GM23338 (cell line): ENCODE data around the gene MEGF6. TPM values are rescaled to one million over a fixed set of nuclear protein-coding genes. Genes with fewer than 3 reads are reported as not detected.

ENCODE experiments used
- ATAC-seq: fragments of 200-7000 bp; cut with Tn5 transposase; 3 replicates; pipeline ENCODE4 v1.9.1; 2020
- DNase-seq: peaks from one replicate; pipeline ENCODE4 v3.0.0-alpha.2; 2015; ENCODE audit warnings: low spot score
- H2AFZ ChIP-seq: fragments of 200-600 bp; sonication (generic); 2 replicates; pipeline ENCODE4 v1.8.0; 2016; ENCODE audit warnings: antibody characterized with exemption, mild to moderate bottlenecking, moderate library complexity
- H3F3A ChIP-seq: fragments of 200-600 bp; sonication (generic); replicated peaks from 2 replicates; pipeline ENCODE4 v1.8.0; 2017; ENCODE audit warnings: antibody characterized with exemption, mixed run types, low read depth
- H3K27ac ChIP-seq: fragments of 200-600 bp; sonication (generic); 2 replicates; pipeline ENCODE4 v1.6.1; 2016; ENCODE audit warnings: low read depth
- H3K27me3 ChIP-seq: fragments of 200-600 bp; sonication (generic); 2 replicates; pipeline ENCODE4 v1.8.0; 2016; ENCODE audit warnings: mild to moderate bottlenecking, mixed run types, moderate library complexity; ENCODE audit not compliant: insufficient read depth
- H3K36me3 ChIP-seq: fragments of 200-600 bp; sonication (generic); 2 replicates; pipeline ENCODE4 v1.8.0; 2016; ENCODE audit warnings: mild to moderate bottlenecking; ENCODE audit not compliant: insufficient read depth
- H3K4me1 ChIP-seq: fragments of 200-600 bp; sonication (generic); 2 replicates; pipeline ENCODE4 v1.8.0; 2016; ENCODE audit warnings: mild to moderate bottlenecking, moderate library complexity; ENCODE audit not compliant: insufficient read depth
- H3K4me2 ChIP-seq: fragments of 200-600 bp; sonication (generic); 2 replicates; pipeline ENCODE4 v1.7.1; 2017; ENCODE audit warnings: mixed run types
- H3K4me3 ChIP-seq: fragments of 200-600 bp; sonication (generic); 2 replicates; pipeline ENCODE4 v1.6.1; 2016; ENCODE audit warnings: mixed run types
- H3K79me2 ChIP-seq: fragments of 200-600 bp; sonication (generic); replicated peaks from 2 replicates; pipeline ENCODE4 v1.8.0; 2017; ENCODE audit warnings: mild to moderate bottlenecking; ENCODE audit not compliant: insufficient read depth
- H3K9me2 ChIP-seq: fragments of 200-600 bp; sonication (generic); 2 replicates; pipeline ENCODE4 v1.8.0; 2017; ENCODE audit not compliant: insufficient read depth
- H4K20me1 ChIP-seq: fragments of 200-600 bp; sonication (generic); replicated peaks from 2 replicates; pipeline ENCODE4 v1.8.0; 2017; ENCODE audit warnings: mild to moderate bottlenecking; ENCODE audit not compliant: insufficient read depth
- H3K27ac Mint-ChIP-seq: 2 replicates; pipeline ENCODE4 v1.8.0; 2020; ENCODE audit warnings: inconsistent platforms, mild to moderate bottlenecking, moderate library complexity, mixed read lengths
- H3K27me3 Mint-ChIP-seq: 3 replicates; pipeline ENCODE4 v1.8.0; 2022; ENCODE audit warnings: low read depth, mild to moderate bottlenecking, moderate library complexity, mixed read lengths, inconsistent platforms; ENCODE audit not compliant: insufficient read depth, poor library complexity
- H3K36me3 Mint-ChIP-seq: 3 replicates; pipeline ENCODE4 v1.8.0; 2021; ENCODE audit warnings: low read depth, mild to moderate bottlenecking, inconsistent platforms, moderate library complexity, mixed read lengths
- H3K4me1 Mint-ChIP-seq: 3 replicates; pipeline ENCODE4 v1.8.0; 2020; ENCODE audit warnings: mild to moderate bottlenecking, inconsistent platforms, mixed read lengths
- H3K4me3 Mint-ChIP-seq: 3 replicates; pipeline ENCODE4 v1.8.0; 2021; ENCODE audit warnings: moderate library complexity, mild to moderate bottlenecking, inconsistent platforms, mixed read lengths
- H3K9me3 Mint-ChIP-seq: 3 replicates; pipeline ENCODE4 v1.8.0; 2020; ENCODE audit warnings: moderate library complexity, mild to moderate bottlenecking, inconsistent platforms, mixed read lengths
- CREB1 ChIP-seq: fragments of 250-450 bp; sonication (Bioruptor Pico); IDR thresholded peaks from 2 replicates; pipeline ENCODE4 v1.5.0; 2020; ENCODE audit warnings: low read depth, mild to moderate bottlenecking, moderate library complexity
- EZH2 ChIP-seq: fragments of 200-600 bp; sonication (generic); IDR thresholded peaks from one replicate; pipeline ENCODE4 v1.8.0; 2017; ENCODE audit warnings: antibody characterized with exemption, mild to moderate bottlenecking, low read depth; ENCODE audit not compliant: unreplicated experiment
- EZH2phosphoT487 ChIP-seq: fragments of 200-600 bp; sonication (generic); IDR thresholded peaks from one replicate; pipeline ENCODE4 v1.8.1; 2018; ENCODE audit warnings: antibody characterized with exemption; ENCODE audit not compliant: unreplicated experiment
- JUNB ChIP-seq: IDR thresholded peaks from one replicate; pipeline ENCODE4 v1.6.1; 2016; ENCODE audit warnings: antibody characterized with exemption; ENCODE audit not compliant: unreplicated experiment
- NANOG ChIP-seq: IDR thresholded peaks from 2 replicates; pipeline ENCODE4 v1.6.1; 2016; ENCODE audit warnings: antibody characterized with exemption, borderline replicate concordance
- POLR2AphosphoS5 ChIP-seq: IDR thresholded peaks from 2 replicates; pipeline ENCODE4 v1.6.1; 2016; ENCODE audit warnings: antibody characterized with exemption, low read depth
- STAT1 ChIP-seq: IDR thresholded peaks from one replicate; pipeline ENCODE4 v1.6.1; 2016; ENCODE audit warnings: antibody characterized with exemption; ENCODE audit not compliant: unreplicated experiment
- ZNF114 ChIP-seq: fragments of 250-450 bp; sonication (Bioruptor Pico); IDR thresholded peaks from 2 replicates; pipeline ENCODE4 v1.5.0; 2020; ENCODE audit warnings: mild to moderate bottlenecking, moderate library complexity
- ZNF331 ChIP-seq: fragments of 250-450 bp; sonication (Bioruptor Pico); IDR thresholded peaks from 2 replicates; pipeline ENCODE4 v1.5.0; 2020; ENCODE audit warnings: low read depth, mild to moderate bottlenecking, moderate library complexity
- polyA plus RNA-seq: library from polyadenylated mRNA; unstranded; fragments of >200 nt; fragmentation: Nextera tagmentation; extraction: Ambion mirVana; gene quantifications from 2 replicates; pipeline ENCODE4 v1.2.1, GENCODE V29; 2016
- total RNA-seq: library from RNA; depleted of rRNA; stranded (reverse); fragments of >200 nt; shearing (Covaris generic); gene quantifications from 2 replicates; pipeline ENCODE4 v1.2.3, GENCODE V29; 2014
- TF ChIP-seq, protein P1 (sequence below): fragments of 250-450 bp; sonication (Bioruptor Pico); IDR thresholded peaks from 2 replicates; pipeline ENCODE4 v1.5.0; 2020; ENCODE audit warnings: mild to moderate bottlenecking, moderate library complexity
- TF ChIP-seq, protein P2 (sequence below): IDR thresholded peaks from one replicate; pipeline ENCODE4 v1.6.1; 2018; ENCODE audit warnings: antibody characterized with exemption; ENCODE audit not compliant: unreplicated experiment
- TF ChIP-seq, protein P3 (sequence below): IDR thresholded peaks from 2 replicates; pipeline ENCODE4 v1.6.1; 2016; ENCODE audit warnings: antibody characterized with exemption
- TF ChIP-seq, protein P4 (sequence below), 2 experiments: fragments of 200-600 bp in 1 of 2; sonication (generic) in 1 of 2; conservative IDR thresholded peaks; 2 replicates each; pipeline versions ENCODE4 v1.5.1 to v1.6.1; 2016 to 2017; ENCODE audit warnings: antibody characterized with exemption in 2 of 2, low read depth in 2 of 2, mild to moderate bottlenecking in 2 of 2, moderate library complexity in 1 of 2

The MEGF6 gene
- total and polyA plus RNA-seq, 2 experiments from 2014 or later, result 4.0 to 21.4 TPM

DNA sequence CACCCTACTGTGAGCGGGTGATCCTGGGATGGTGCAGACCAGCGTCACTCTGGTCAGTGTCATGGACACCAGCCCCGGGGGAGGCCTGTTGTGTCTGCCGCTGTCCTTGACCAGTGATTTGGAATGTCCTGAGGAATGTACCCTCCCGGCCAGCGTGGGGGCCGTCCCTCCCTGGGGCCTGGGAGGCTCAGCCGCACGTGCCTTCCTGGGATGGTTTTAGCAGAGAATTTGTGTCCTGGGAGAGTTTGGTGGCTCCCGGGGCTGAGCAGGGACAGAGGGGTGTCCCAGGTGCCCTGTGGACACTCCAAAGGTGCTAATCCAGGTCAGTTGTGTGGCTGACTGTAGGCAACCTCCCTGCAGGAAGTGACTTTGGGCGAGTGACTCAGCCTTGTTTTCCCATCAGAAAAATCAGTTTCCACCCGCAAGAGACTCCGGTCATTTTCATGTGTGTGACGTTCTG is 150.6 kb downstream of the MEGF6 start:
- Histone ChIP-seq H3K27ac (no peak overlapping the region), H3K4me3 (no peak overlapping the region), H3K4me1 (peaks cover 4% of the 10 kb centered on the region; the same call in 1 of the 2 replicates), H3K36me3 (no peaks in the 10 kb centered on the region), H3K27me3 (no peaks in the 10 kb centered on the region), H3F3A (peaks cover under 1% of the 10 kb centered on the region; the same call in 1 of the 2 replicates), H2AFZ (no peak overlapping the region), H3K4me2 (no peak overlapping the region), H4K20me1 (no peaks in the 10 kb centered on the region), H3K9me2 (no peaks in the 10 kb centered on the region), H3K79me2 (peaks cover 16% of the 10 kb centered on the region; the same call in 1 of the 2 replicates)
- no peak for DNase-seq
- H3K36me3 Mint-ChIP-seq, result peaks cover 6% of the 10 kb centered on the region; the same call in 1 of the 3 replicates
- TF ChIP-seq, protein P1, sequence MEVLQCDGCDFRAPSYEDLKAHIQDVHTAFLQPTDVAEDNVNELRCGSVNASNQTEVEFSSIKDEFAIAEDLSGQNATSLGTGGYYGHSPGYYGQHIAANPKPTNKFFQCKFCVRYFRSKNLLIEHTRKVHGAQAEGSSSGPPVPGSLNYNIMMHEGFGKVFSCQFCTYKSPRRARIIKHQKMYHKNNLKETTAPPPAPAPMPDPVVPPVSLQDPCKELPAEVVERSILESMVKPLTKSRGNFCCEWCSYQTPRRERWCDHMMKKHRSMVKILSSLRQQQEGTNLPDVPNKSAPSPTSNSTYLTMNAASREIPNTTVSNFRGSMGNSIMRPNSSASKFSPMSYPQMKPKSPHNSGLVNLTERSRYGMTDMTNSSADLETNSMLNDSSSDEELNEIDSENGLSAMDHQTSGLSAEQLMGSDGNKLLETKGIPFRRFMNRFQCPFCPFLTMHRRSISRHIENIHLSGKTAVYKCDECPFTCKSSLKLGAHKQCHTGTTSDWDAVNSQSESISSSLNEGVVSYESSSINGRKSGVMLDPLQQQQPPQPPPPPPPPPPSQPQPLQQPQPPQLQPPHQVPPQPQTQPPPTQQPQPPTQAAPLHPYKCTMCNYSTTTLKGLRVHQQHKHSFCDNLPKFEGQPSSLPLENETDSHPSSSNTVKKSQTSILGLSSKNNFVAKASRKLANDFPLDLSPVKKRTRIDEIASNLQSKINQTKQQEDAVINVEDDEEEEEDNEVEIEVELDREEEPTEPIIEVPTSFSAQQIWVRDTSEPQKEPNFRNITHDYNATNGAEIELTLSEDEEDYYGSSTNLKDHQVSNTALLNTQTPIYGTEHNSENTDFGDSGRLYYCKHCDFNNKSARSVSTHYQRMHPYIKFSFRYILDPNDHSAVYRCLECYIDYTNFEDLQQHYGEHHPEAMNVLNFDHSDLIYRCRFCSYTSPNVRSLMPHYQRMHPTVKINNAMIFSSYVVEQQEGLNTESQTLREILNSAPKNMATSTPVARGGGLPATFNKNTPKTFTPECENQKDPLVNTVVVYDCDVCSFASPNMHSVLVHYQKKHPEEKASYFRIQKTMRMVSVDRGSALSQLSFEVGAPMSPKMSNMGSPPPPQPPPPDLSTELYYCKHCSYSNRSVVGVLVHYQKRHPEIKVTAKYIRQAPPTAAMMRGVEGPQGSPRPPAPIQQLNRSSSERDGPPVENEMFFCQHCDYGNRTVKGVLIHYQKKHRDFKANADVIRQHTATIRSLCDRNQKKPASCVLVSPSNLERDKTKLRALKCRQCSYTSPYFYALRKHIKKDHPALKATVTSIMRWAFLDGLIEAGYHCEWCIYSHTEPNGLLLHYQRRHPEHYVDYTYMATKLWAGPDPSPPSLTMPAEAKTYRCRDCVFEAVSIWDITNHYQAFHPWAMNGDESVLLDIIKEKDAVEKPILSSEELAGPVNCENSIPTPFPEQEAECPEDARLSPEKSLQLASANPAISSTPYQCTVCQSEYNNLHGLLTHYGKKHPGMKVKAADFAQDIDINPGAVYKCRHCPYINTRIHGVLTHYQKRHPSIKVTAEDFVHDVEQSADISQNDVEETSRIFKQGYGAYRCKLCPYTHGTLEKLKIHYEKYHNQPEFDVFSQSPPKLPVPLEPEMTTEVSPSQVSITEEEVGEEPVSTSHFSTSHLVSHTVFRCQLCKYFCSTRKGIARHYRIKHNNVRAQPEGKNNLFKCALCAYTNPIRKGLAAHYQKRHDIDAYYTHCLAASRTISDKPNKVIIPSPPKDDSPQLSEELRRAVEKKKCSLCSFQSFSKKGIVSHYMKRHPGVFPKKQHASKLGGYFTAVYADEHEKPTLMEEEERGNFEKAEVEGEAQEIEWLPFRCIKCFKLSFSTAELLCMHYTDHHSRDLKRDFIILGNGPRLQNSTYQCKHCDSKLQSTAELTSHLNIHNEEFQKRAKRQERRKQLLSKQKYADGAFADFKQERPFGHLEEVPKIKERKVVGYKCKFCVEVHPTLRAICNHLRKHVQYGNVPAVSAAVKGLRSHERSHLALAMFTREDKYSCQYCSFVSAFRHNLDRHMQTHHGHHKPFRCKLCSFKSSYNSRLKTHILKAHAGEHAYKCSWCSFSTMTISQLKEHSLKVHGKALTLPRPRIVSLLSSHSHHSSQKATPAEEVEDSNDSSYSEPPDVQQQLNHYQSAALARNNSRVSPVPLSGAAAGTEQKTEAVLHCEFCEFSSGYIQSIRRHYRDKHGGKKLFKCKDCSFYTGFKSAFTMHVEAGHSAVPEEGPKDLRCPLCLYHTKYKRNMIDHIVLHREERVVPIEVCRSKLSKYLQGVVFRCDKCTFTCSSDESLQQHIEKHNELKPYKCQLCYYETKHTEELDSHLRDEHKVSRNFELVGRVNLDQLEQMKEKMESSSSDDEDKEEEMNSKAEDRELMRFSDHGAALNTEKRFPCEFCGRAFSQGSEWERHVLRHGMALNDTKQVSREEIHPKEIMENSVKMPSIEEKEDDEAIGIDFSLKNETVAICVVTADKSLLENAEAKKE, result no peak
- TF ChIP-seq, protein P2, sequence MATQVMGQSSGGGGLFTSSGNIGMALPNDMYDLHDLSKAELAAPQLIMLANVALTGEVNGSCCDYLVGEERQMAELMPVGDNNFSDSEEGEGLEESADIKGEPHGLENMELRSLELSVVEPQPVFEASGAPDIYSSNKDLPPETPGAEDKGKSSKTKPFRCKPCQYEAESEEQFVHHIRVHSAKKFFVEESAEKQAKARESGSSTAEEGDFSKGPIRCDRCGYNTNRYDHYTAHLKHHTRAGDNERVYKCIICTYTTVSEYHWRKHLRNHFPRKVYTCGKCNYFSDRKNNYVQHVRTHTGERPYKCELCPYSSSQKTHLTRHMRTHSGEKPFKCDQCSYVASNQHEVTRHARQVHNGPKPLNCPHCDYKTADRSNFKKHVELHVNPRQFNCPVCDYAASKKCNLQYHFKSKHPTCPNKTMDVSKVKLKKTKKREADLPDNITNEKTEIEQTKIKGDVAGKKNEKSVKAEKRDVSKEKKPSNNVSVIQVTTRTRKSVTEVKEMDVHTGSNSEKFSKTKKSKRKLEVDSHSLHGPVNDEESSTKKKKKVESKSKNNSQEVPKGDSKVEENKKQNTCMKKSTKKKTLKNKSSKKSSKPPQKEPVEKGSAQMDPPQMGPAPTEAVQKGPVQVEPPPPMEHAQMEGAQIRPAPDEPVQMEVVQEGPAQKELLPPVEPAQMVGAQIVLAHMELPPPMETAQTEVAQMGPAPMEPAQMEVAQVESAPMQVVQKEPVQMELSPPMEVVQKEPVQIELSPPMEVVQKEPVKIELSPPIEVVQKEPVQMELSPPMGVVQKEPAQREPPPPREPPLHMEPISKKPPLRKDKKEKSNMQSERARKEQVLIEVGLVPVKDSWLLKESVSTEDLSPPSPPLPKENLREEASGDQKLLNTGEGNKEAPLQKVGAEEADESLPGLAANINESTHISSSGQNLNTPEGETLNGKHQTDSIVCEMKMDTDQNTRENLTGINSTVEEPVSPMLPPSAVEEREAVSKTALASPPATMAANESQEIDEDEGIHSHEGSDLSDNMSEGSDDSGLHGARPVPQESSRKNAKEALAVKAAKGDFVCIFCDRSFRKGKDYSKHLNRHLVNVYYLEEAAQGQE, result no peak
- TF ChIP-seq CREB1 (CRISPR knock-in tag) (no peak), JUNB (no peak), NANOG (no peak), ZNF331 (no peak), ZNF114 (CRISPR knock-in tag) (no peak), POLR2AphosphoS5 (no peak), STAT1 (no peak), EZH2 (no peak), EZH2phosphoT487 (no peak)
- TF ChIP-seq, protein P3, sequence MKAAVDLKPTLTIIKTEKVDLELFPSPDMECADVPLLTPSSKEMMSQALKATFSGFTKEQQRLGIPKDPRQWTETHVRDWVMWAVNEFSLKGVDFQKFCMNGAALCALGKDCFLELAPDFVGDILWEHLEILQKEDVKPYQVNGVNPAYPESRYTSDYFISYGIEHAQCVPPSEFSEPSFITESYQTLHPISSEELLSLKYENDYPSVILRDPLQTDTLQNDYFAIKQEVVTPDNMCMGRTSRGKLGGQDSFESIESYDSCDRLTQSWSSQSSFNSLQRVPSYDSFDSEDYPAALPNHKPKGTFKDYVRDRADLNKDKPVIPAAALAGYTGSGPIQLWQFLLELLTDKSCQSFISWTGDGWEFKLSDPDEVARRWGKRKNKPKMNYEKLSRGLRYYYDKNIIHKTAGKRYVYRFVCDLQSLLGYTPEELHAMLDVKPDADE, result no peak
- TF ChIP-seq, protein P4, sequence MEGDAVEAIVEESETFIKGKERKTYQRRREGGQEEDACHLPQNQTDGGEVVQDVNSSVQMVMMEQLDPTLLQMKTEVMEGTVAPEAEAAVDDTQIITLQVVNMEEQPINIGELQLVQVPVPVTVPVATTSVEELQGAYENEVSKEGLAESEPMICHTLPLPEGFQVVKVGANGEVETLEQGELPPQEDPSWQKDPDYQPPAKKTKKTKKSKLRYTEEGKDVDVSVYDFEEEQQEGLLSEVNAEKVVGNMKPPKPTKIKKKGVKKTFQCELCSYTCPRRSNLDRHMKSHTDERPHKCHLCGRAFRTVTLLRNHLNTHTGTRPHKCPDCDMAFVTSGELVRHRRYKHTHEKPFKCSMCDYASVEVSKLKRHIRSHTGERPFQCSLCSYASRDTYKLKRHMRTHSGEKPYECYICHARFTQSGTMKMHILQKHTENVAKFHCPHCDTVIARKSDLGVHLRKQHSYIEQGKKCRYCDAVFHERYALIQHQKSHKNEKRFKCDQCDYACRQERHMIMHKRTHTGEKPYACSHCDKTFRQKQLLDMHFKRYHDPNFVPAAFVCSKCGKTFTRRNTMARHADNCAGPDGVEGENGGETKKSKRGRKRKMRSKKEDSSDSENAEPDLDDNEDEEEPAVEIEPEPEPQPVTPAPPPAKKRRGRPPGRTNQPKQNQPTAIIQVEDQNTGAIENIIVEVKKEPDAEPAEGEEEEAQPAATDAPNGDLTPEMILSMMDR (conservative IDR thresholded peaks at IDR 0.05; ENCODE audit: low read depth in 2 of 2), result no peak
- H3K9me3 Mint-ChIP-seq, result no peaks in the 10 kb centered on the region; the same call in 2 of the 3 replicates
- H3K4me3 Mint-ChIP-seq, result no peak overlapping the region
- H3K27ac Mint-ChIP-seq, result peak overlapping the region; percentile 62; the same call in 1 of the 2 replicates
- H3K27me3 Mint-ChIP-seq, result peaks cover 9% of the 10 kb centered on the region
- no peak for ATAC-seq
- H3K4me1 Mint-ChIP-seq, result peaks cover 18% of the 10 kb centered on the region
